Loucy (cell line): ENCODE data around the gene CHSY3.

Source experiments
- H2AFZ ChIP-seq: fragments of 200-600 bp; sonication (generic); 2 replicates; pipeline ENCODE4 v1.6.0; 2016; ENCODE audit warnings: antibody characterized with exemption, mild to moderate bottlenecking, low read length, moderate library complexity
- H3F3A ChIP-seq: fragments of 200-600 bp; 2 replicates; pipeline ENCODE4 v1.6.0; 2016; ENCODE audit warnings: antibody characterized with exemption, low read depth, mild to moderate bottlenecking
- H3K27me3 ChIP-seq: fragments of 200-600 bp; sonication (generic); 2 replicates; pipeline ENCODE4 v1.6.1; 2014; ENCODE audit warnings: low read length, mild to moderate bottlenecking; ENCODE audit not compliant: insufficient read depth, poor library complexity, severe bottlenecking
- H3K36me3 ChIP-seq: fragments of 200-600 bp; sonication (generic); 2 replicates; pipeline ENCODE4 v1.6.1; 2016; ENCODE audit warnings: low read length; ENCODE audit not compliant: insufficient read depth
- H3K4me1 ChIP-seq: fragments of 200-600 bp; sonication (generic); 2 replicates; pipeline ENCODE4 v1.5.1; 2014; ENCODE audit warnings: low read length, mild to moderate bottlenecking; ENCODE audit not compliant: insufficient read depth, poor library complexity, severe bottlenecking
- H3K4me2 ChIP-seq: fragments of 200-600 bp; sonication (generic); 2 replicates; pipeline ENCODE4 v1.6.0; 2014; ENCODE audit warnings: antibody characterized with exemption, low read length, low read depth, mild to moderate bottlenecking; ENCODE audit not compliant: poor library complexity, severe bottlenecking
- H3K4me3 ChIP-seq: fragments of 200-600 bp; sonication (generic); 2 replicates; pipeline ENCODE4 v1.5.1; 2014; ENCODE audit warnings: low read length, mild to moderate bottlenecking, mixed read lengths; ENCODE audit not compliant: poor library complexity, severe bottlenecking
- H3K79me2 ChIP-seq: fragments of 200-600 bp; sonication (generic); 2 replicates; pipeline ENCODE4 v1.6.1; 2014; ENCODE audit warnings: low read length; ENCODE audit not compliant: insufficient read depth
- H3K9ac ChIP-seq: fragments of 200-600 bp; sonication (generic); 2 replicates; pipeline ENCODE4 v1.6.0; 2014; ENCODE audit warnings: mild to moderate bottlenecking, low read depth, low read length, moderate library complexity; ENCODE audit not compliant: poor library complexity, severe bottlenecking
- H3K9me2 ChIP-seq: fragments of 200-600 bp; sonication (generic); replicated peaks from 2 replicates; pipeline ENCODE4 v1.6.1; 2016; ENCODE audit warnings: low read depth, low read length, mixed read lengths
- H3K9me3 ChIP-seq: fragments of 200-600 bp; sonication (generic); 2 replicates; pipeline ENCODE4 v1.6.1; 2014; ENCODE audit warnings: mild to moderate bottlenecking, antibody characterized with exemption, low read length, low read depth; ENCODE audit not compliant: insufficient read depth
- H4K20me1 ChIP-seq: fragments of 200-600 bp; sonication (generic); 2 replicates; pipeline ENCODE4 v1.6.0; 2014; ENCODE audit warnings: antibody characterized with exemption, low read length, mild to moderate bottlenecking; ENCODE audit not compliant: insufficient read depth, poor library complexity, severe bottlenecking
- EZH2phosphoT487 ChIP-seq: fragments of 200-600 bp; IDR thresholded peaks from 2 replicates; pipeline ENCODE4 v1.6.1; 2018; ENCODE audit warnings: antibody characterized with exemption, mild to moderate bottlenecking, moderate library complexity, borderline replicate concordance
- TF ChIP-seq, protein P1 (sequence below): fragments of 200-600 bp; sonication (generic); conservative IDR thresholded peaks from 2 replicates; pipeline ENCODE4 v1.5.1; 2014; ENCODE audit warnings: mild to moderate bottlenecking, antibody characterized with exemption, low read length

Gene CHSY3

GRCh38 chr5:130002183-130002582, 97.9 kb downstream of the CHSY3 start:
- no peaks in the 10 kb centered on the region for H3K79me2 ChIP-seq

DNA sequence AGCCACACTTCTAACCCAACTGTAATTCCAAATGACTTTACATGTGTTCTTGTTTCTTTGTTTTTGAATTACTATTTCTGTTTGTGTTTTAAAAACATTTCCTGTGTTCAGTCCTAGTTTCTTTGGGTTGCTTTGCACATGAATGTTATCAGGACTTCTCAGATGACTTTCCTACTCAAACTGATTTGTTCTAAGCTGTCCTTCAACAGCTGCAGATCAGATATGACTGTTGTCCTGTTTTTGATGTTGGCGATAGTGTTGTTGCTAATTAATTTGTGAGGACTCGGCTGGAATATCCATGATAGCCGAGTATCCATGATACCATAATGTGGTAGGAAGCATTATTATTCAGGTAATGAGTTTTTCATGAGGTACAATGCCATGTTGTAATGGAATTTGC, 98.6 kb downstream of the CHSY3 start:
- H3K79me2 ChIP-seq: no peaks in the 10 kb centered on the region
- TF ChIP-seq, protein P1, sequence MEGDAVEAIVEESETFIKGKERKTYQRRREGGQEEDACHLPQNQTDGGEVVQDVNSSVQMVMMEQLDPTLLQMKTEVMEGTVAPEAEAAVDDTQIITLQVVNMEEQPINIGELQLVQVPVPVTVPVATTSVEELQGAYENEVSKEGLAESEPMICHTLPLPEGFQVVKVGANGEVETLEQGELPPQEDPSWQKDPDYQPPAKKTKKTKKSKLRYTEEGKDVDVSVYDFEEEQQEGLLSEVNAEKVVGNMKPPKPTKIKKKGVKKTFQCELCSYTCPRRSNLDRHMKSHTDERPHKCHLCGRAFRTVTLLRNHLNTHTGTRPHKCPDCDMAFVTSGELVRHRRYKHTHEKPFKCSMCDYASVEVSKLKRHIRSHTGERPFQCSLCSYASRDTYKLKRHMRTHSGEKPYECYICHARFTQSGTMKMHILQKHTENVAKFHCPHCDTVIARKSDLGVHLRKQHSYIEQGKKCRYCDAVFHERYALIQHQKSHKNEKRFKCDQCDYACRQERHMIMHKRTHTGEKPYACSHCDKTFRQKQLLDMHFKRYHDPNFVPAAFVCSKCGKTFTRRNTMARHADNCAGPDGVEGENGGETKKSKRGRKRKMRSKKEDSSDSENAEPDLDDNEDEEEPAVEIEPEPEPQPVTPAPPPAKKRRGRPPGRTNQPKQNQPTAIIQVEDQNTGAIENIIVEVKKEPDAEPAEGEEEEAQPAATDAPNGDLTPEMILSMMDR: no peak
- TF ChIP-seq EZH2phosphoT487: no peak
- no peak overlapping the region for H3K9ac ChIP-seq
- H3K4me3 ChIP-seq: no peak overlapping the region
- no peaks in the 10 kb centered on the region for H4K20me1 ChIP-seq
- no peaks in the 10 kb centered on the region for H3F3A ChIP-seq
- no peaks in the 10 kb centered on the region for H3K36me3 ChIP-seq
- H3K4me1 ChIP-seq: no peaks in the 10 kb centered on the region
- H3K9me3 ChIP-seq: no peaks in the 10 kb centered on the region
- H3K4me2 ChIP-seq: no peak overlapping the region
- H3K27me3 ChIP-seq: no peaks in the 10 kb centered on the region
- H3K9me2 ChIP-seq: no peaks in the 10 kb centered on the region
- no peak overlapping the region for H2AFZ ChIP-seq

More at GRCh38 chr5:130002183-130002582, 97.9 kb downstream of the CHSY3 start:
- H3K36me3 ChIP-seq: no peaks in the 10 kb centered on the region
- no peak overlapping the region for H3K4me2 ChIP-seq
- H2AFZ ChIP-seq: no peak overlapping the region
- TF ChIP-seq EZH2phosphoT487: no peak
- TF ChIP-seq, protein P1: no peak
- H3K9me3 ChIP-seq: no peaks in the 10 kb centered on the region
- no peak overlapping the region for H3K4me3 ChIP-seq
- H3K4me1 ChIP-seq: no peaks in the 10 kb centered on the region
- H3K9ac ChIP-seq: no peak overlapping the region
- H3F3A ChIP-seq: no peaks in the 10 kb centered on the region
- no peaks in the 10 kb centered on the region for H3K27me3 ChIP-seq
- H3K9me2 ChIP-seq: no peaks in the 10 kb centered on the region
- H4K20me1 ChIP-seq: no peaks in the 10 kb centered on the region

- Histone ChIP-seq H3K36me3 (no peaks in the 10 kb centered on the region), H3K9me2 (no peaks in the 10 kb centered on the region), H3K27me3 (no peaks in the 10 kb centered on the region), H3K4me2 (no peak overlapping the region), H3K4me1 (no peaks in the 10 kb centered on the region), H3K9me3 (no peaks in the 10 kb centered on the region), H3F3A (no peaks in the 10 kb centered on the region), H4K20me1 (no peaks in the 10 kb centered on the region), H3K9ac (no peak overlapping the region), H3K4me3 (no peak overlapping the region), H3K79me2 (no peaks in the 10 kb centered on the region), H2AFZ (no peak overlapping the region)
- TF ChIP-seq, protein P1: no peak
- no peak for TF ChIP-seq EZH2phosphoT487
Measured at GRCh38 chr5:130011986-130012385, 107.7 kb downstream of the CHSY3 start.
